Measurements from ENCODE around the gene NEIL3.

NEIL3 gene

GRCh38 chr4:177411996-177412395, 102.3 kb downstream of the NEIL3 start:
- no peak for ATAC-seq
- no peak for DNase-seq

Data from stimulated activated naive CD8-positive, alpha-beta T cell treated with anti-CD3 and anti-CD28 coated beads, Interleukin-15, Interleukin-2, amounts not matched to agents 100 U/mL and 50 U/mL, for 24 hours (primary cell).